Measurements from ENCODE around the gene OR52E5.

GRCh38 chr11:5923427-5923776 lies 30.4 kb downstream of the OR52E5 start:
- TF ChIP-seq CTCF (IDR thresholded peaks at IDR 0.05; ENCODE audit: insufficient read depth, low read length) = no peak
- TF ChIP-seq REST (IDR thresholded peaks at IDR 0.05; ENCODE audit: insufficient replicate concordance, low read depth) = no peak
- no peak for TF ChIP-seq POLR2AphosphoS5 (IDR thresholded peaks at IDR 0.05; ENCODE audit: low read depth)

All from HL-60 (cell line).